ENCODE measurements around the gene STIL. TPM values are rescaled to one million over a fixed set of nuclear protein-coding genes. Genes with fewer than 3 reads are reported as not detected.

STIL gene
- polyA plus RNA-seq, 1 donor (not counting 4 experiments of a cell fraction or from before 2014, with no cell fraction given): 10.5 TPM

DNA sequence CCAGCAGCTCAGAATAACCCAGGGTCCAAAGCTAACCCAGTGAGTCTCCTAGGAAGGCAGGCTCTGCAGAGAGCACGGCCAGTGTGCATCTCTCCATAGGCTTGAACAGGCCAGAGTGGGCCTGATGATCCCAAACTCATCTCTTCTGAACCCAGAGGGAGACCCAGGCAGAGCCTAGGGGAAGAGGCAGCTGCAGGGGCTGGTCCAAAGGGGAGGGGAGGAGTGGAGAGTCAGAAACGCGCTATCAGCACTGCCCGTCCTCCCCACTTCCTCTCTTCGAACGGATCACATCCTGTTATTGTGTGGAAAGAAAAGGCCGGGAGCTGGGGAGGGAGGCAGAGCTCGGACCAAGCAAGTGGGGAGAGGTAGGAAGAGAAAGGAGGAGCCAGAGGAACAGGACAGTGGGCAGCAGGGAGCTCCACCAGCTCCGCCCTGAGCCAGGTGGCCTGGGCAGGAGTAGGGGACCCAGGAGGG lies 102.1 kb downstream of the STIL start:
- Histone ChIP-seq H3K4me3 (ENCODE audit: control insufficient read depth in 2 of 3, extremely low read depth in 1 of 3, insufficient read depth in 2 of 3, low read depth in 1 of 3, low read length in 3 of 3) (no peak overlapping the region), H3K4me1 (ENCODE audit: control insufficient read depth, extremely low read depth, insufficient read depth, low read length) (peaks cover 6% of the 10 kb centered on the region), H3K4me2 (ENCODE audit: control insufficient read depth, extremely low read depth, insufficient read depth, low read depth, low read length) (no peak overlapping the region), H3K79me2 (ENCODE audit: control insufficient read depth, insufficient read depth, low read length) (no peaks in the 10 kb centered on the region), H3K36me3 (ENCODE audit: control insufficient read depth in 2 of 2, extremely low read depth in 1 of 2, insufficient read depth in 2 of 2, low read length in 2 of 2) (no peaks in the 10 kb centered on the region), H3K27me3 (ENCODE audit: control insufficient read depth, extremely low read depth, insufficient read depth, low read length) (no peaks in the 10 kb centered on the region), H3K27ac (ENCODE audit: control insufficient read depth, insufficient read depth, low read length) (no peak overlapping the region), H3K9me3 (ENCODE audit: control insufficient read depth, low read depth, low read length) (no peaks in the 10 kb centered on the region), H3K9me1 (ENCODE audit: control insufficient read depth, extremely low read depth, insufficient read depth, low read length) (no peaks in the 10 kb centered on the region), H4K20me1 (ENCODE audit: control insufficient read depth, extremely low read depth, insufficient read depth, low read length) (no peaks in the 10 kb centered on the region), H2AFZ (ENCODE audit: control insufficient read depth, low read length) (no peak overlapping the region), H3K9ac (ENCODE audit: control insufficient read depth, extremely low read depth, insufficient read depth, low read length) (no peak overlapping the region)
- dilution Hi-C loops (cut with MboI; ENCODE audit: extremely low pct_ligation_motif_present, low sequenced_read_pairs): no loop called here
- no peak for DNase-seq (ENCODE audit: low read depth, low spot score)
- no peak for TF ChIP-seq EZH2 (IDR thresholded peaks at IDR 0.05; ENCODE audit: low read length)
- TF ChIP-seq, protein P1, sequence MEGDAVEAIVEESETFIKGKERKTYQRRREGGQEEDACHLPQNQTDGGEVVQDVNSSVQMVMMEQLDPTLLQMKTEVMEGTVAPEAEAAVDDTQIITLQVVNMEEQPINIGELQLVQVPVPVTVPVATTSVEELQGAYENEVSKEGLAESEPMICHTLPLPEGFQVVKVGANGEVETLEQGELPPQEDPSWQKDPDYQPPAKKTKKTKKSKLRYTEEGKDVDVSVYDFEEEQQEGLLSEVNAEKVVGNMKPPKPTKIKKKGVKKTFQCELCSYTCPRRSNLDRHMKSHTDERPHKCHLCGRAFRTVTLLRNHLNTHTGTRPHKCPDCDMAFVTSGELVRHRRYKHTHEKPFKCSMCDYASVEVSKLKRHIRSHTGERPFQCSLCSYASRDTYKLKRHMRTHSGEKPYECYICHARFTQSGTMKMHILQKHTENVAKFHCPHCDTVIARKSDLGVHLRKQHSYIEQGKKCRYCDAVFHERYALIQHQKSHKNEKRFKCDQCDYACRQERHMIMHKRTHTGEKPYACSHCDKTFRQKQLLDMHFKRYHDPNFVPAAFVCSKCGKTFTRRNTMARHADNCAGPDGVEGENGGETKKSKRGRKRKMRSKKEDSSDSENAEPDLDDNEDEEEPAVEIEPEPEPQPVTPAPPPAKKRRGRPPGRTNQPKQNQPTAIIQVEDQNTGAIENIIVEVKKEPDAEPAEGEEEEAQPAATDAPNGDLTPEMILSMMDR (optimal IDR thresholded peaks at IDR 0.05 in 1 of 3, IDR thresholded peaks at IDR 0.05 in 1 of 3, conservative IDR thresholded peaks at IDR 0.05 in 1 of 3; ENCODE audit: extremely low read depth in 1 of 3, insufficient read depth in 2 of 3, low read length in 3 of 3): no peak
- FAIRE-seq: no peak

DNA sequence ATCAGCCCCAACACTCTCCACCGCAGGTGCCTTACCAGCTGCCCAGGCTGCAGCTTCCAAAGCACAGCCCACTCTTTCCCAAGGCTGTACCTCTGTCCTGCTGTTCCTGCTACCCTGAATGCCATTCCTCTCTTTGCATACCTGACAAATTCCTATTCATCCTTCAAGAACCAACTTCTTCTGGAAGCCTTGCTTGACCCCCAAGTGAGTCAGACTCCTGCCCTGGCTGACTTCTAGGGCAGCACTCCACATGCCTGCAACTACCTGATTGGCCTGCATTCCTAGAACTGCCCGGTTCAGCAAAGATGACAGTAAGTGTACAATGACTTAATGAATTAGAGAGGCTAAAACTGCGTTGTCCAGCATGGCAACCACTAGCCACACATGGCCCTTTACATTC lies 103.3 kb downstream of the STIL start:
- no peaks in the 10 kb centered on the region for H3K27me3 ChIP-seq (ENCODE audit: control insufficient read depth, extremely low read depth, insufficient read depth, low read length)
- H3K36me3 ChIP-seq (ENCODE audit: control insufficient read depth in 2 of 2, extremely low read depth in 1 of 2, insufficient read depth in 2 of 2, low read length in 2 of 2): no peaks in the 10 kb centered on the region
- DNase-seq (ENCODE audit: low read depth, low spot score) (no peak), FAIRE-seq (no peak)
- dilution Hi-C loops (cut with MboI; ENCODE audit: extremely low pct_ligation_motif_present, low sequenced_read_pairs): no loop called here
- H2AFZ ChIP-seq (ENCODE audit: control insufficient read depth, low read length): no peak overlapping the region
- no peak overlapping the region for H3K4me2 ChIP-seq (ENCODE audit: control insufficient read depth, extremely low read depth, insufficient read depth, low read depth, low read length)
- no peak for TF ChIP-seq EZH2 (IDR thresholded peaks at IDR 0.05; ENCODE audit: low read length)
- TF ChIP-seq, protein P1 (optimal IDR thresholded peaks at IDR 0.05 in 1 of 3, IDR thresholded peaks at IDR 0.05 in 1 of 3, conservative IDR thresholded peaks at IDR 0.05 in 1 of 3; ENCODE audit: extremely low read depth in 1 of 3, insufficient read depth in 2 of 3, low read length in 3 of 3): no peak
- H3K9ac ChIP-seq (ENCODE audit: control insufficient read depth, extremely low read depth, insufficient read depth, low read length): no peak overlapping the region
- no peak overlapping the region for H3K4me3 ChIP-seq (ENCODE audit: control insufficient read depth in 2 of 3, extremely low read depth in 1 of 3, insufficient read depth in 2 of 3, low read depth in 1 of 3, low read length in 3 of 3)
- H4K20me1 ChIP-seq (ENCODE audit: control insufficient read depth, extremely low read depth, insufficient read depth, low read length): no peaks in the 10 kb centered on the region
- H3K9me3 ChIP-seq (ENCODE audit: control insufficient read depth, low read depth, low read length): no peaks in the 10 kb centered on the region
- H3K27ac ChIP-seq (ENCODE audit: control insufficient read depth, insufficient read depth, low read length): no peak overlapping the region
- H3K9me1 ChIP-seq (ENCODE audit: control insufficient read depth, extremely low read depth, insufficient read depth, low read length): no peaks in the 10 kb centered on the region
- H3K4me1 ChIP-seq (ENCODE audit: control insufficient read depth, extremely low read depth, insufficient read depth, low read length): peaks cover 6% of the 10 kb centered on the region
- no peaks in the 10 kb centered on the region for H3K79me2 ChIP-seq (ENCODE audit: control insufficient read depth, insufficient read depth, low read length)

Measured in keratinocyte (primary cell).